RWPE2 (cell line): ENCODE measurements around the gene MSX1.
A peak's percentile ranks its signal among the peaks of the same experiment; 100 is the strongest.

ENCODE experiments used
- ATAC-seq: fragments of 200-7000 bp; cut with Tn5 transposase; 3 replicates; pipeline ENCODE4 v1.9.1; 2021; ENCODE audit warnings: low read depth
- DNase-seq: peaks from one replicate; pipeline ENCODE4 v3.0.0-alpha.2; 2020; ENCODE audit warnings: low spot score
- H3K27ac ChIP-seq: fragments of 450-650 bp; 2 replicates; pipeline ENCODE4 v1.5.1; 2017; ENCODE audit warnings: mild to moderate bottlenecking; ENCODE audit not compliant: poor library complexity, severe bottlenecking
- H3K27me3 ChIP-seq: fragments of 250-450 bp; sonication (Bioruptor Pico); 2 replicates; pipeline ENCODE4 v1.5.1; 2021; ENCODE audit warnings: mild to moderate bottlenecking, moderate library complexity; ENCODE audit not compliant: insufficient read depth, poor library complexity, severe bottlenecking
- H3K36me3 ChIP-seq: fragments of 250-450 bp; sonication (Bioruptor Pico); 2 replicates; pipeline ENCODE4 v1.5.1; 2020; ENCODE audit warnings: low read depth, mild to moderate bottlenecking, moderate library complexity
- H3K4me1 ChIP-seq: fragments of 250-450 bp; sonication (Bioruptor Pico); 2 replicates; pipeline ENCODE4 v1.5.1; 2021; ENCODE audit warnings: mild to moderate bottlenecking, moderate library complexity; ENCODE audit not compliant: insufficient read depth, poor library complexity, severe bottlenecking
- H3K4me3 ChIP-seq: fragments of 250-450 bp; sonication (Bioruptor Pico); 2 replicates; pipeline ENCODE4 v1.5.1; 2021; ENCODE audit warnings: mild to moderate bottlenecking, moderate library complexity; ENCODE audit not compliant: severe bottlenecking
- H3K9me3 ChIP-seq: fragments of 250-450 bp; sonication (Bioruptor Pico); 2 replicates; pipeline ENCODE4 v1.5.1; 2021; ENCODE audit warnings: mild to moderate bottlenecking, moderate library complexity; ENCODE audit not compliant: severe bottlenecking
- TF ChIP-seq, protein P1 (sequence below): fragments of 450-650 bp; IDR thresholded peaks from one replicate; pipeline ENCODE4 v1.5.1; 2017; ENCODE audit warnings: mild to moderate bottlenecking, moderate library complexity; ENCODE audit not compliant: poor library complexity, severe bottlenecking

Gene MSX1

DNA sequence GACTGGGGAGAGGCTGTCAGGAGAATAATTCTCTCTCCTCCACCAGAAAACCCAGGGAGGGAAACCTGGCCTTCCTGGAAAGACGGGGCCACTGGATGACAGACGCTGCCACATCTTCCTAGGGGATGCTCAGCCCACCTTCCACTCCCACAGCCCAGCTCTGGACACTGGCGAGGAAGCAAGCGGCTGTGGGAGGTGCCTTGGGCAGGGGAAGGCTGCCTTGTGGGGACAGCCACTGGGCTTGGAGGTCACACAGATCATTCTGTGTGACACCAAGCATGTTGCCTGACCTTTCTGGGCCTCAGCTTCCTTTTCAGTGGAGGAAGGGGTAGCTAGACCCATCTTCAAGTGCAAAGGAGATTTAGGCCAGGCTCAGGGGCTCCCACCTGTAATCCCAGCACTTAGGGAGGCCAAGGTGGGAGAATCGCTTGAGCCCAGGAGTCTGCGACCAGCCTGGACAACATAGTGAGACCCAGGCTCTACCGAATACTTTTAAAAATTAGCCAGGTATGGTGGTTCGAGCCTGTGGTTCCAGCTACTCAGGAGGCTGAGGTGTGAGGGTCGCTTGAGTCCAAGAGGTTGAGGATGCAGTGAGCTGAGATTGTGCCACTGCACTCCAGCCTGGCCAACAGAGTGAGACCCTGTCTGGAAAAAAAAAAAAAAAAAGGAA is 9.8 kb upstream of the MSX1 start:
- Histone ChIP-seq H3K36me3 (no peaks in the 10 kb centered on the region), H3K4me3 (no peak overlapping the region), H3K4me1 (no peaks in the 10 kb centered on the region), H3K27ac (no peak overlapping the region), H3K9me3 (no peaks in the 10 kb centered on the region), H3K27me3 (peaks cover 28% of the 10 kb centered on the region)
- DNase-seq = peak; percentile 38
- TF ChIP-seq, protein P1, sequence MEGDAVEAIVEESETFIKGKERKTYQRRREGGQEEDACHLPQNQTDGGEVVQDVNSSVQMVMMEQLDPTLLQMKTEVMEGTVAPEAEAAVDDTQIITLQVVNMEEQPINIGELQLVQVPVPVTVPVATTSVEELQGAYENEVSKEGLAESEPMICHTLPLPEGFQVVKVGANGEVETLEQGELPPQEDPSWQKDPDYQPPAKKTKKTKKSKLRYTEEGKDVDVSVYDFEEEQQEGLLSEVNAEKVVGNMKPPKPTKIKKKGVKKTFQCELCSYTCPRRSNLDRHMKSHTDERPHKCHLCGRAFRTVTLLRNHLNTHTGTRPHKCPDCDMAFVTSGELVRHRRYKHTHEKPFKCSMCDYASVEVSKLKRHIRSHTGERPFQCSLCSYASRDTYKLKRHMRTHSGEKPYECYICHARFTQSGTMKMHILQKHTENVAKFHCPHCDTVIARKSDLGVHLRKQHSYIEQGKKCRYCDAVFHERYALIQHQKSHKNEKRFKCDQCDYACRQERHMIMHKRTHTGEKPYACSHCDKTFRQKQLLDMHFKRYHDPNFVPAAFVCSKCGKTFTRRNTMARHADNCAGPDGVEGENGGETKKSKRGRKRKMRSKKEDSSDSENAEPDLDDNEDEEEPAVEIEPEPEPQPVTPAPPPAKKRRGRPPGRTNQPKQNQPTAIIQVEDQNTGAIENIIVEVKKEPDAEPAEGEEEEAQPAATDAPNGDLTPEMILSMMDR = no peak
- no peak for ATAC-seq

DNA sequence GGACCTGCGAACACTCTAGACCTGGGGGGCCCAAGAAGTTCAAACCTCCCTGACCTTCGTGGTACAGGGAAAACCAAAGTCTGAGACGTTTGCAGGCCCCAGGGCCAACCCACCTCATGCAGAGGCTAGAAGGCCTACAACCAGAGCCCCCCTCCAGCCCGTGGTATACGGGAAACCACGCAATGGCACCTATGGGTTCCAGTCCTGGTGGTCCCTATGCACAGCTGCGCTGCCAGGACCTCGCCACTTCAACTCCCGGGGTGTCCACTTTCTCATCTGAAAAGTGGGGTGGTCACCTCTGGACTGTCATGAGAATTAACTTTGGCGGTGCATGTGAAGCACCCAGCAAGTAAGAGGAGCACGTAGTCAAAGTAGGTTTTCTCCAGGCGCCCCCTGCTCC is 8.4 kb upstream of the MSX1 start:
- H3K4me1 ChIP-seq = no peaks in the 10 kb centered on the region
- ATAC-seq (no peak), DNase-seq (no peak)
- H3K27ac ChIP-seq = no peak overlapping the region
- no peaks in the 10 kb centered on the region for H3K9me3 ChIP-seq
- H3K27me3 ChIP-seq = peaks cover 42% of the 10 kb centered on the region
- H3K36me3 ChIP-seq = no peaks in the 10 kb centered on the region
- no peak overlapping the region for H3K4me3 ChIP-seq
- TF ChIP-seq, protein P1 = no peak

DNA sequence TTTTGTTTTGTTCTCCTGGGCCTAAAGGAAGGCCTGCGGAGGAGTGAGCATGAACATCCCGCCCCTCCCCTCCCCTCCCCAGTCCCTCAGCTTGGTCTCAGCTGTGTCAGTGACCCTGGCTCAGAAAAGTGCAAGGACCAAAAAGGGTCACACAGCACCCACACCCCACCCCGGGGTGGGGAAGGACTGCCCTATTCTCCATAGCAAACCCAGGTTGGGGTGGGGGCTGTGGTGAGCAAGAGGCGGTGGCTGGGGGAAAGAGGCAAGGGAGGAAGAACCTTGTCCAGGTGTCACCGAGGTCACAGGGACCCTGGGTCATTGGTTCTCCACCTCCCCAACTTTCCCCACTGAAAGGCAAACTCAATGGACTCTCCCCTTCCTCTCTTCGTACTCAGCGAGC is 7.6 kb upstream of the MSX1 start:
- H3K4me3 ChIP-seq = no peak overlapping the region
- H3K9me3 ChIP-seq = no peaks in the 10 kb centered on the region
- ATAC-seq = no peak
- H3K27me3 ChIP-seq = peaks cover 49% of the 10 kb centered on the region
- no peaks in the 10 kb centered on the region for H3K4me1 ChIP-seq
- DNase-seq = peak; percentile 28
- TF ChIP-seq, protein P1 = no peak
- H3K27ac ChIP-seq = no peak overlapping the region
- no peaks in the 10 kb centered on the region for H3K36me3 ChIP-seq

DNA sequence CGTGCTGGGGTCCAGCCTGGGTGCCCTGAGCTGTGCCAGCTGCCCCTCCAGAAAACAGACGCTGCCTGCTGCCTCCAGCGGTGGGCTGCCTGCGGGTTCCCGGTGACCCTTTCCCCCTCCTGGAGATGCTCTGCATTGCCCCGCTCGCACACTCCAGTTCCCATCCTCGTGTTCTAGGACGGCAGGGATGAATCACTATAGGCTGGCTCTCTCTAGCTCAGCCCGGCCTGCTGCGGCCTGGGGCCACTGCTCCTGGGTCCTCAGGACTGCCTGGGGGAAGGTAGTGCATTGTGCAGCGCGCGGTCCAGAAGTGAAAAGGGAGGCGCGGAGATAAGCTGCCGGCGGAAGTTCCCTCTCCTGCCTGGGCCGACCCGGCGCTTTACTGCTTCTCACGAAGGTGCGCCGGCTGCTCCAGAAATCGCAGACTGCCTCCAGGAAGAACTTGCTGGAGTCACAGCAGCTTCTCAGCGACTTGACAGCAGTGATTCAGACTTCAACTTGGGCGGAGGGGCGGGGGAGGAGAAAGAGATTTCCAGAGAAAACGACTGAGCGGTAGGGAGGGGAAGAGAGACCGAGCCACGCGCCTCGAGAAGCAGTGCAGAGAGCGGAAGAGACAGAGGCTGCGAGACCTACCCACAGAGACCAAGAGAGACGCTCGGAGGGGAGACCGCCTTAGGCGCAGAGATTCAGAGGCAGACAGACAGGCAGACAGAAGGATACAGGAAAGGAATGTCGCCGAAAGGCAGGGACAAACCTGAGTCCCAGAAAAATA is 6.7 kb upstream of the MSX1 start:
- Histone ChIP-seq H3K9me3 (no peaks in the 10 kb centered on the region), H3K4me1 (no peaks in the 10 kb centered on the region), H3K27ac (no peak overlapping the region), H3K36me3 (no peaks in the 10 kb centered on the region), H3K4me3 (no peak overlapping the region), H3K27me3 (peaks cover 58% of the 10 kb centered on the region)
- peak; percentile 63 for DNase-seq
- TF ChIP-seq, protein P1 = no peak
- ATAC-seq = peak; percentile 71

DNA sequence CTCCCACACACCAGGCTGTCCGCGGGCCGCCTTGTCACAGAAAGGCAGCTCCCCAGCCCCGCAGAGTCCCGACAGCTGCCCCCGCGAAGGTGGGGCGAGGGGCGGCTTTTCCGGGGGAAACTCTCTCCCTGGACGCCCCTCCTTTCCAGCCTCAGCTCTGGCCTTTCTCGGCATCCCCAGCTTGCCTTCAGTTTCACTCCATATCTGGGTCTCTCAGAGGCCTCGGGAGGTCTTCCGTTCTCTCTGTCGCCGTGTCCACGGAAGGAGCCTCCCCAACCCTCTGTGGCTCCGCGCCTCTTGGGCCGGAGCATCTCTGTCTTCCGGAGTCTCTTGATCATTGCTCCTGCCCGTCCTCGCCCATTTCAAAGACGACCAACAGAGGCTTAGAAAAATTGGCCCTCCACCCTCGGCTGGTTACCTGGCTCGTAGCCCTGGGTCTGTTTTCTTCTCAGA is 6.1 kb upstream of the MSX1 start:
- Histone ChIP-seq H3K4me3 (no peak overlapping the region), H3K27me3 (peaks cover 64% of the 10 kb centered on the region), H3K4me1 (no peaks in the 10 kb centered on the region), H3K27ac (no peak overlapping the region), H3K9me3 (no peaks in the 10 kb centered on the region), H3K36me3 (no peaks in the 10 kb centered on the region)
- TF ChIP-seq, protein P1 = no peak
- DNase-seq (peak; percentile 24), ATAC-seq (no peak)
